ENCODE results near the gene VIPR2. TPM values are rescaled to one million over a fixed set of nuclear protein-coding genes. Genes with fewer than 3 reads are reported as not detected.

Gene VIPR2
- total RNA-seq, 1 donor from 2014 or later = 0.92 TPM

DNA sequence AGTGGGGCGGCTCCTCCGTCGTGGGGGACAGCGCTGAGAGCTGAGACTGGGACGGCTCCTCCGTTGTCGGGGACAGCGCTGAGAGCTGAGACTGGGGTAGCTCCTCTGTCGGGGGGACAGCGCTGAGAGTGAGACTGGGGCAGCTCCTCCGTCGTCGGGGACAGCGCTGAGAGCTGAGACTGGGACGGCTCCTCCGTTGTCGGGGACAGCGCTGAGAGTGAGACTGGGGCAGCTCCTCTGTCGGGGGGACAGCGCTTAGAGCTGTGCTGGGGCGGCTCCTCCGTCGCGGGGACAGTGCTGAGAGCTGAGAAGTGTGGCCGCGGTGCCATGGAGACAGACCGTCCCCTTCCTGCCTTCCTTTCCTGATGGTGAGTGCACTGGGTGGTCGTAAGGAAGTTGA is 151.9 kb downstream of the VIPR2 start:
- Mint-ChIP-seq H3K4me3 (no peak overlapping the region), H3K36me3 (no peaks in the 10 kb centered on the region)
- DNase-seq (ENCODE audit: low spot score) = peak; percentile 42

DNA sequence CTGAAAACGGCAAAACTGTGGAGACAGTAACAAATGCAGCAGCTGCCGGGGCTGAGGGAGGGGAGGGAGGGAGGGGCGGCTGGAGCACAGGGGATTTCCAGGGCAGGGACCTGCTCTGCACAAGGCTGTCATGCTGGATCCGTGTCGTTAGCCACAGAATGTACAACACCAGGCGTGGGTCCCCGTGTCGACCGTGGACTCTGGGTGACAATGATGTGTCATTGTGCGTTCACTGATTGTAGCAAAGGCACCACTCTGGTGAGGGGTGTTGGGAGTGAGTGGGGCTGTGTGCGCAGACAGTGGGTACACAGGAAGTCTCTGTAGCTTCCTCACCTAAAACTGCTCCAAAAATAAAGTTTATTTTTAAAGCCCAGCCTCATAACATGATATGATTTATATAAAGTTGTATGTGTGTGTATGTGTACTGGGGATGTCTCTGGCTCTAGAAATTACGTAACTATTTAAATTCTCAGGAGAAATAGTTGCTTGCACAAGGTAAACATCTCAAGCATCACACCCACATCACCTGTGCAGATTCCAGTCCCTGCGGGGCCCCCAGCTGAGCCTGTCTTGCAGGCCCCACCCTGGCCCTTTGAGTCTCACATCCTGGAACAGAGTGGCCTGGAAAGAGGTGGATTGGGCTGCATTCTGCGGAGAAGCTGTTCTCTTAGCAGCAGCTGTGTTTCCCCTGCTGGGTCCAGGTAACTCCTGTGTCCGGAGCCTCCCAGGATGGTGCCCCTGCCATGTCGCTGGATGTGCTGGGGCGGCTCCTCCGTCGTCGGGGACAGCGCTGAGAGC is 152.6 kb downstream of the VIPR2 start:
- Mint-ChIP-seq H3K4me3 (no peak overlapping the region), H3K4me1 (peaks cover 6% of the 10 kb centered on the region), H3K27ac (no peak overlapping the region), H3K36me3 (no peaks in the 10 kb centered on the region), H3K27me3 (ENCODE audit: insufficient read depth, low read depth) (peaks cover 30% of the 10 kb centered on the region), H3K9me3 (peaks cover 19% of the 10 kb centered on the region)
- Histone ChIP-seq H2AFZ (replicated peaks) (no peak overlapping the region), H3K36me3 (no peaks in the 10 kb centered on the region), H3K9ac (no peak overlapping the region), H3K27ac (no peak overlapping the region), H3K27me3 (peaks cover 73% of the 10 kb centered on the region), H3K4me2 (no peak overlapping the region), H3K9me3 (ENCODE audit: low read depth) (peaks cover 4% of the 10 kb centered on the region), H3K4me3 (no peak overlapping the region), H3K79me2 (ENCODE audit: low read depth) (no peaks in the 10 kb centered on the region), H3F3A (ENCODE audit: low read depth) (peaks cover 3% of the 10 kb centered on the region), H3K4me1 (no peaks in the 10 kb centered on the region), H4K20me1 (ENCODE audit: low read depth) (no peaks in the 10 kb centered on the region)
- TF ChIP-seq EZH2phosphoT487 (IDR thresholded peaks at IDR 0.05) = no peak
- peak; percentile 73 for TF ChIP-seq EZH2 (IDR thresholded peaks at IDR 0.05)
- DNase-seq (ENCODE audit: low spot score) = no peak

More for the DNA sequence above, 151.9 kb downstream of the VIPR2 start:
- Histone ChIP-seq H3K4me1 (no peaks in the 10 kb centered on the region), H3K79me2 (ENCODE audit: low read depth) (no peaks in the 10 kb centered on the region), H4K20me1 (ENCODE audit: low read depth) (no peaks in the 10 kb centered on the region), H3K36me3 (no peaks in the 10 kb centered on the region), H3K9ac (no peak overlapping the region), H3K27ac (no peak overlapping the region), H3K4me3 (no peak overlapping the region), H3K4me2 (peak overlapping the region; percentile 61), H2AFZ (replicated peaks) (no peak overlapping the region), H3K9me3 (ENCODE audit: low read depth) (peaks cover 4% of the 10 kb centered on the region), H3K27me3 (peaks cover 80% of the 10 kb centered on the region), H3F3A (ENCODE audit: low read depth) (peaks cover 3% of the 10 kb centered on the region)
- Mint-ChIP-seq H3K27ac (no peak overlapping the region), H3K9me3 (peaks cover 19% of the 10 kb centered on the region), H3K27me3 (ENCODE audit: insufficient read depth, low read depth) (peaks cover 30% of the 10 kb centered on the region), H3K4me1 (peaks cover 6% of the 10 kb centered on the region)
- TF ChIP-seq, protein P1, sequence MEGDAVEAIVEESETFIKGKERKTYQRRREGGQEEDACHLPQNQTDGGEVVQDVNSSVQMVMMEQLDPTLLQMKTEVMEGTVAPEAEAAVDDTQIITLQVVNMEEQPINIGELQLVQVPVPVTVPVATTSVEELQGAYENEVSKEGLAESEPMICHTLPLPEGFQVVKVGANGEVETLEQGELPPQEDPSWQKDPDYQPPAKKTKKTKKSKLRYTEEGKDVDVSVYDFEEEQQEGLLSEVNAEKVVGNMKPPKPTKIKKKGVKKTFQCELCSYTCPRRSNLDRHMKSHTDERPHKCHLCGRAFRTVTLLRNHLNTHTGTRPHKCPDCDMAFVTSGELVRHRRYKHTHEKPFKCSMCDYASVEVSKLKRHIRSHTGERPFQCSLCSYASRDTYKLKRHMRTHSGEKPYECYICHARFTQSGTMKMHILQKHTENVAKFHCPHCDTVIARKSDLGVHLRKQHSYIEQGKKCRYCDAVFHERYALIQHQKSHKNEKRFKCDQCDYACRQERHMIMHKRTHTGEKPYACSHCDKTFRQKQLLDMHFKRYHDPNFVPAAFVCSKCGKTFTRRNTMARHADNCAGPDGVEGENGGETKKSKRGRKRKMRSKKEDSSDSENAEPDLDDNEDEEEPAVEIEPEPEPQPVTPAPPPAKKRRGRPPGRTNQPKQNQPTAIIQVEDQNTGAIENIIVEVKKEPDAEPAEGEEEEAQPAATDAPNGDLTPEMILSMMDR (IDR thresholded peaks at IDR 0.05) = no peak
- TF ChIP-seq EZH2phosphoT487 (IDR thresholded peaks at IDR 0.05) (no peak), EZH2 (IDR thresholded peaks at IDR 0.05) (peak; percentile 77)

DNA sequence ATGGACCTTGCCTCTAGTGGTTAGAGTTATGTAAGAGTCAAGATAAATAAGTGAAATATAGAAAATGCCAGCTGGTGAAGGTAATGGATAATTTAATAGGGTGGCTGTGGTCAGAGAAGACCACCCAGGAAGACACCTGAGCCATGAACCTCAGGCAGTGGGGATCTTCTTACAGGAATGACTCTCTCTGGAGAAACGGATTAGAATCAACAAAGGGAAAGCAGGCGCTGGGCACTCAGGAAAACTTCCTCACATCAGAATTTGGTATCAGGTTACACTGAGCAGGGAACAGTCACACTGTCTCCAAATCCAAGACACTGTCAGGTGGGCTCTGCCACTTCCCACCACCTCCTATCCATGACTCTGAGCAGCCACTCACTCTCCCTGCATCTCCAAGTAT is 155.7 kb downstream of the VIPR2 start:
- peaks cover 42% of the 10 kb centered on the region for H3K27me3 ChIP-seq
- peaks cover 4% of the 10 kb centered on the region for H3K9me3 ChIP-seq (ENCODE audit: low read depth)
- no peaks in the 10 kb centered on the region for H4K20me1 ChIP-seq (ENCODE audit: low read depth)
- no peaks in the 10 kb centered on the region for H3K79me2 ChIP-seq (ENCODE audit: low read depth)
- no peak overlapping the region for H2AFZ ChIP-seq (replicated peaks)
- Mint-ChIP-seq H3K4me3 (no peak overlapping the region), H3K4me1 (peaks cover 6% of the 10 kb centered on the region), H3K27me3 (ENCODE audit: insufficient read depth, low read depth) (peaks cover 20% of the 10 kb centered on the region), H3K9me3 (peaks cover 12% of the 10 kb centered on the region), H3K36me3 (peaks cover 3% of the 10 kb centered on the region), H3K27ac (no peak overlapping the region)
- H3K4me1 ChIP-seq = no peaks in the 10 kb centered on the region
- peaks cover 3% of the 10 kb centered on the region for H3F3A ChIP-seq (ENCODE audit: low read depth)
- no peak overlapping the region for H3K4me2 ChIP-seq
- no peak overlapping the region for H3K27ac ChIP-seq
- no peak for TF ChIP-seq EZH2 (IDR thresholded peaks at IDR 0.05)
- TF ChIP-seq, protein P1 (IDR thresholded peaks at IDR 0.05) = no peak
- no peak for TF ChIP-seq EZH2phosphoT487 (IDR thresholded peaks at IDR 0.05)
- no peak overlapping the region for H3K9ac ChIP-seq
- DNase-seq (ENCODE audit: low spot score) = no peak
- H3K36me3 ChIP-seq = no peaks in the 10 kb centered on the region
- no peak overlapping the region for H3K4me3 ChIP-seq

DNA sequence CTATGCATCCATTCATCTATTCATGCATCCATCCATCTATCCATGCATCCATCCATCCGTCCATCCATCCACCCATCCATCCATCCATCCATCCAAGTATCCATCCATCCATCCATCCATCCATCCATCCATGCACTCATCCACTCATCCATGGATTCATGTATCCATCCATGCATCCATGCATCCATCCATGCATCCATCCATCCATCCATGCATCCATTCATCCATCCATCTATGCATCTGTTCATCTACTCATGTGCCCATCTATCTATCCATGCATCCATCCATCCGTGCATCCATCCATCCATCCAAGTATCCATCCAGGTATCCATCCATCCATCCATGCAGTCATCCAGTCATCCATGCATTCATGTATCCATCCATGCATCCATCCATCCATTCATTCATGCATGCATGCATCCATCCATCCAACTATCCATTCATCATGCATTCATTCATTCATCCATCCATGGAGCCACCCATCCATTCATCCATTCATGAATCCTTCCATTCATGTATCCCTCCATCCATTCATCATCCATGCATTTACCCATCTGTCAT is 156.3 kb downstream of the VIPR2 start:
- H3K4me2 ChIP-seq = no peak overlapping the region
- no peak overlapping the region for H2AFZ ChIP-seq (replicated peaks)
- peaks cover 36% of the 10 kb centered on the region for H3K27me3 ChIP-seq
- no peak for DNase-seq (ENCODE audit: low spot score)
- no peaks in the 10 kb centered on the region for H3K79me2 ChIP-seq (ENCODE audit: low read depth)
- Mint-ChIP-seq H3K4me1 (peaks cover 6% of the 10 kb centered on the region), H3K9me3 (peaks cover 13% of the 10 kb centered on the region), H3K27ac (no peak overlapping the region), H3K4me3 (no peak overlapping the region), H3K36me3 (peaks cover 3% of the 10 kb centered on the region), H3K27me3 (ENCODE audit: insufficient read depth, low read depth) (peaks cover 16% of the 10 kb centered on the region)
- H3K9me3 ChIP-seq (ENCODE audit: low read depth) = no peaks in the 10 kb centered on the region
- TF ChIP-seq EZH2 (IDR thresholded peaks at IDR 0.05) (no peak), EZH2phosphoT487 (IDR thresholded peaks at IDR 0.05) (no peak)
- TF ChIP-seq, protein P1 (IDR thresholded peaks at IDR 0.05) = no peak
- H3F3A ChIP-seq (ENCODE audit: low read depth) = peaks cover 3% of the 10 kb centered on the region
- H3K36me3 ChIP-seq = no peaks in the 10 kb centered on the region
- no peaks in the 10 kb centered on the region for H3K4me1 ChIP-seq
- H3K9ac ChIP-seq = no peak overlapping the region
- no peak overlapping the region for H3K27ac ChIP-seq
- H4K20me1 ChIP-seq (ENCODE audit: low read depth) = no peaks in the 10 kb centered on the region
- no peak overlapping the region for H3K4me3 ChIP-seq
